Pancreas (tissue), 10 donors: Measurements from ENCODE around the gene ROR2. TPM values are rescaled to one million over a fixed set of nuclear protein-coding genes. Genes with fewer than 3 reads are reported as not detected.

ENCODE experiments used
- ATAC-seq, 4 donors: fragments of 200-7000 bp; cut with Tn5 transposase; one replicate each; pipeline versions ENCODE4 v1.8.0 to v1.9.1; 2020; ENCODE audit warnings: mild to moderate bottlenecking in 4 of 4, moderate library complexity in 4 of 4
- DNase-seq, 6 donors: peaks; one replicate each; pipeline ENCODE4 v3.0.0-alpha.2; 2020
- FAIRE-seq: peaks from 2 replicates; lab custom pipeline; 2012; peaks lifted over from hg19 to GRCh38; lab: Jason Lieb, UNC
- H3K27ac ChIP-seq, 4 donors: fragments of 200-600 bp; sonication (generic); 1 replicate in 3 of 4; 2 replicates in 1 of 4; pipeline versions ENCODE4 v1.5.0 to v1.8.0; 2020
- H3K27me3 ChIP-seq, 4 donors: fragments of 200-600 bp; one replicate each; pipeline ENCODE4 v1.8.0; 2021
- H3K36me3 ChIP-seq, 3 donors: fragments of 200-600 bp; sonication (generic) in 1 of 3; one replicate each; pipeline versions ENCODE4 v1.5.0 to v1.8.0; 2020 to 2021
- H3K4me1 ChIP-seq, 3 donors: fragments of 200-600 bp; one replicate each; pipeline ENCODE4 v1.8.0; 2021
- H3K4me3 ChIP-seq, 4 donors: fragments of 200-600 bp; sonication (generic) in 2 of 4; one replicate each; pipeline versions ENCODE4 v1.5.0 to v1.8.0; 2020 to 2021
- H3K9me3 ChIP-seq, 4 donors: fragments of 200-600 bp; one replicate each; pipeline ENCODE4 v1.8.0; 2021
- CTCF ChIP-seq, 4 donors: fragments of 200-600 bp; sonication (generic) in 3 of 4; IDR thresholded peaks; one replicate each; pipeline versions ENCODE4 v1.5.0 to v1.8.0; 2021; ENCODE audit warnings: antibody characterized with exemption in 4 of 4
- WGBS, 2 donors: extraction: QIAGEN DNeasy Blood & Tissue Kit; methylation state at CpG; one replicate each; pipeline ENCODE4 v1.1.7; 2013; 5-methylcytosine and 5-hydroxymethylcytosine counted together
- intact Hi-C, 3 donors: fragments of 100-400 bp; cut with DNase I; formaldehyde crosslinking; loops; one replicate each; pipeline versions ENCODE4 v1.11.1 to v1.14.2; 2022
- polyA plus RNA-seq, 2 donors: library from polyadenylated mRNA; stranded (reverse); fragments of 200-250 nt; gene quantifications; one replicate each; pipeline ENCODE4 v1.2.3, GENCODE V29; 2013
- total RNA-seq, 6 donors: library from RNA; stranded (reverse); fragmentation: NEBNext Ultra II Directional in 4 of 6; extraction: Animal tissue kit (Norgen Biotek cat#: 25700) in 4 of 6; gene quantifications; one replicate each; pipeline versions ENCODE4 v1.2.1 to v1.2.4, GENCODE V29; 2021 to 2023
- donor health status: healthy with polysubstance abuse.
- donor health status: DM: no; HTN: no; CAD: no; lungs with moderate emphysema.
- donor health status: DM: no; HTN: no; CAD: no.
- donor health status: control.
- donor health status: control.
- donor health status: Bipolar disorder and iron deficiency.
- donor health status: DM: yes; HTN: yes; CAD: no.
- donor health status: DM: no; HTN: no; CAD: no.
- donor health status: DM: no; HTN: no; CAD: no.
- donor health status: DM: yes; HTN: yes; CAD: no.

The ROR2 gene
- total and polyA plus RNA-seq, 8 donors = 0.67 to 6.3 (median 1.2) TPM

- intact Hi-C loops = no loop called here
- no peak overlapping the region for H3K4me3 ChIP-seq
- no peaks in the 10 kb centered on the region for H3K9me3 ChIP-seq
- H3K36me3 ChIP-seq = no peaks in the 10 kb centered on the region
- ATAC-seq (no peak), DNase-seq (no peak), FAIRE-seq (no peak)
- no peak overlapping the region for H3K27ac ChIP-seq
- H3K4me1 ChIP-seq = no peaks in the 10 kb centered on the region
- H3K27me3 ChIP-seq = no peaks in the 10 kb centered on the region
- no peak for TF ChIP-seq CTCF (IDR thresholded peaks at IDR 0.05)
These were observed 366.7 kb downstream of the ROR2 start for GRCh38 chr9:91583161-91583875.

- ATAC-seq = no peak
- DNase-seq = no peak
- intact Hi-C loops = no loop called here
- no peaks in the 10 kb centered on the region for H3K9me3 ChIP-seq
- WGBS, 2 donors = 92 to 98% methylated on average over 4 of the region's 4 CpGs
- TF ChIP-seq CTCF (IDR thresholded peaks at IDR 0.05) = no peak
- FAIRE-seq = no peak
- no peak overlapping the region for H3K27ac ChIP-seq
- H3K4me3 ChIP-seq = no peak overlapping the region
- H3K36me3 ChIP-seq = no peaks in the 10 kb centered on the region
- H3K4me1 ChIP-seq = no peaks in the 10 kb centered on the region
- H3K27me3 ChIP-seq = no peaks in the 10 kb centered on the region
These were observed 367.8 kb downstream of the ROR2 start for GRCh38 chr9:91582181-91582580.

GRCh38 chr9:91580136-91580535, 369.9 kb downstream of the ROR2 start:
- H3K27me3 ChIP-seq = no peaks in the 10 kb centered on the region
- WGBS, 2 donors = 67 to 70% methylated on average over 2 of the region's 2 CpGs
- no peak for FAIRE-seq
- H3K4me1 ChIP-seq = no peaks in the 10 kb centered on the region
- no peaks in the 10 kb centered on the region for H3K36me3 ChIP-seq
- no peaks in the 10 kb centered on the region for H3K9me3 ChIP-seq
- H3K27ac ChIP-seq = no peak overlapping the region
- intact Hi-C loops = no loop called here
- no peak overlapping the region for H3K4me3 ChIP-seq
- no peak for TF ChIP-seq CTCF (IDR thresholded peaks at IDR 0.05)
- ATAC-seq = no peak
- no peak for DNase-seq

- H3K4me1 ChIP-seq = no peaks in the 10 kb centered on the region
- no peaks in the 10 kb centered on the region for H3K36me3 ChIP-seq
- H3K9me3 ChIP-seq = no peaks in the 10 kb centered on the region
- 85 to 89% methylated on average over 2 of the region's 2 CpGs for WGBS, 2 donors
- no peaks in the 10 kb centered on the region for H3K27me3 ChIP-seq
- no peak overlapping the region for H3K4me3 ChIP-seq
- FAIRE-seq = no peak
- ATAC-seq = no peak
- TF ChIP-seq CTCF (IDR thresholded peaks at IDR 0.05) = no peak
- intact Hi-C loops = no loop called here
- H3K27ac ChIP-seq = no peak overlapping the region
- no peak for DNase-seq
These were observed 371.1 kb downstream of the ROR2 start for GRCh38 chr9:91578911-91579310.

GRCh38 chr9:91577633-91578061, 372.4 kb downstream of the ROR2 start:
- H3K4me1 ChIP-seq = no peaks in the 10 kb centered on the region
- no peaks in the 10 kb centered on the region for H3K9me3 ChIP-seq
- WGBS, 2 donors = 69 to 74% methylated on average over 6 of the region's 6 CpGs
- intact Hi-C loops = no loop called here
- no peak for DNase-seq
- H3K27ac ChIP-seq = no peak overlapping the region
- H3K27me3 ChIP-seq = no peaks in the 10 kb centered on the region
- TF ChIP-seq CTCF (IDR thresholded peaks at IDR 0.05) = no peak
- H3K36me3 ChIP-seq = no peaks in the 10 kb centered on the region
- ATAC-seq = no peak
- no peak overlapping the region for H3K4me3 ChIP-seq
- FAIRE-seq = no peak
